Left lung (tissue), 10 donors: ENCODE data around the gene EHD3. TPM values are rescaled to one million over a fixed set of nuclear protein-coding genes. Genes with fewer than 3 reads are reported as not detected.

Experiments
- ATAC-seq: fragments of 200-7000 bp; cut with Tn5 transposase; one replicate; pipeline ENCODE4 v1.9.1; 2020; ENCODE audit warnings: moderate library complexity
- DNase-seq, 4 donors: peaks; one replicate each; pipeline ENCODE4 v3.0.0-alpha.2; 2013 to 2020
- H3K27ac ChIP-seq, 2 donors: fragments of 200-600 bp; sonication (generic) in 1 of 2; one replicate each; pipeline versions ENCODE4 v1.5.0 to v1.8.0; 2020 to 2021
- H3K27me3 ChIP-seq, 2 donors: fragments of 200-600 bp; sonication (generic) in 1 of 2; one replicate each; pipeline versions ENCODE4 v1.5.0 to v1.8.0; 2020 to 2021
- H3K36me3 ChIP-seq, 2 donors: fragments of 200-600 bp; sonication (generic) in 1 of 2; one replicate each; pipeline versions ENCODE4 v1.5.0 to v1.8.0; 2020 to 2021
- H3K4me1 ChIP-seq, 2 donors: fragments of 200-600 bp; one replicate each; pipeline ENCODE4 v1.8.0; 2021
- H3K4me3 ChIP-seq, 2 donors: fragments of 200-600 bp; sonication (generic) in 1 of 2; one replicate each; pipeline versions ENCODE4 v1.5.0 to v1.8.0; 2020 to 2021; ENCODE audit warnings: mild to moderate bottlenecking in 1 of 2
- H3K9me3 ChIP-seq, 2 donors: fragments of 200-600 bp; sonication (generic) in 1 of 2; one replicate each; pipeline versions ENCODE4 v1.5.0 to v1.8.0; 2020 to 2021
- intact Hi-C, 2 donors: fragments of 100-400 bp; cut with DNase I; formaldehyde crosslinking; loops; one replicate each; pipeline versions ENCODE4 v1.11.2 to v1.14.2; 2022
- polyA plus RNA-seq, 6 donors: library from polyadenylated mRNA; unstranded; fragments of 120-200 nt; gene quantifications; one replicate each; pipeline ENCODE4 v1.2.1, GENCODE V29; 2013; ENCODE audit not compliant: insufficient read length in 6 of 6
- total RNA-seq, 2 donors: library from RNA; stranded (reverse); fragmentation: NEBNext Ultra II Directional; extraction: Animal tissue kit (Norgen Biotek cat#: 25700); gene quantifications; one replicate each; pipeline ENCODE4 v1.2.1, GENCODE V29; 2021
- TF ChIP-seq, protein P1 (sequence below), 2 donors: fragments of 200-600 bp; sonication (generic) in 1 of 2; IDR thresholded peaks; one replicate each; pipeline versions ENCODE4 v1.5.0 to v1.8.0; 2021; ENCODE audit warnings: antibody characterized with exemption in 2 of 2
- donor health status: DM: no; HTN: yes; CAD: no.
- donor health status: DM: no; HTN: no; CAD: no.

EHD3 gene
- total and polyA plus RNA-seq, 8 donors: 6.8 to 12.1 (median 8.9) TPM

GRCh38 chr2:31266804-31267203 is 32.9 kb downstream of the EHD3 start:
- Histone ChIP-seq H3K36me3 (no peaks in the 10 kb centered on the region), H3K27ac (no peak overlapping the region), H3K4me1 (no peaks in the 10 kb centered on the region), H3K9me3 (no peaks in the 10 kb centered on the region), H3K27me3 (no peaks in the 10 kb centered on the region), H3K4me3 (no peak overlapping the region)
- intact Hi-C loops: no loop called here
- TF ChIP-seq, protein P1, sequence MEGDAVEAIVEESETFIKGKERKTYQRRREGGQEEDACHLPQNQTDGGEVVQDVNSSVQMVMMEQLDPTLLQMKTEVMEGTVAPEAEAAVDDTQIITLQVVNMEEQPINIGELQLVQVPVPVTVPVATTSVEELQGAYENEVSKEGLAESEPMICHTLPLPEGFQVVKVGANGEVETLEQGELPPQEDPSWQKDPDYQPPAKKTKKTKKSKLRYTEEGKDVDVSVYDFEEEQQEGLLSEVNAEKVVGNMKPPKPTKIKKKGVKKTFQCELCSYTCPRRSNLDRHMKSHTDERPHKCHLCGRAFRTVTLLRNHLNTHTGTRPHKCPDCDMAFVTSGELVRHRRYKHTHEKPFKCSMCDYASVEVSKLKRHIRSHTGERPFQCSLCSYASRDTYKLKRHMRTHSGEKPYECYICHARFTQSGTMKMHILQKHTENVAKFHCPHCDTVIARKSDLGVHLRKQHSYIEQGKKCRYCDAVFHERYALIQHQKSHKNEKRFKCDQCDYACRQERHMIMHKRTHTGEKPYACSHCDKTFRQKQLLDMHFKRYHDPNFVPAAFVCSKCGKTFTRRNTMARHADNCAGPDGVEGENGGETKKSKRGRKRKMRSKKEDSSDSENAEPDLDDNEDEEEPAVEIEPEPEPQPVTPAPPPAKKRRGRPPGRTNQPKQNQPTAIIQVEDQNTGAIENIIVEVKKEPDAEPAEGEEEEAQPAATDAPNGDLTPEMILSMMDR (IDR thresholded peaks at IDR 0.05): no peak
- no peak for DNase-seq
- no peak for ATAC-seq

DNA sequence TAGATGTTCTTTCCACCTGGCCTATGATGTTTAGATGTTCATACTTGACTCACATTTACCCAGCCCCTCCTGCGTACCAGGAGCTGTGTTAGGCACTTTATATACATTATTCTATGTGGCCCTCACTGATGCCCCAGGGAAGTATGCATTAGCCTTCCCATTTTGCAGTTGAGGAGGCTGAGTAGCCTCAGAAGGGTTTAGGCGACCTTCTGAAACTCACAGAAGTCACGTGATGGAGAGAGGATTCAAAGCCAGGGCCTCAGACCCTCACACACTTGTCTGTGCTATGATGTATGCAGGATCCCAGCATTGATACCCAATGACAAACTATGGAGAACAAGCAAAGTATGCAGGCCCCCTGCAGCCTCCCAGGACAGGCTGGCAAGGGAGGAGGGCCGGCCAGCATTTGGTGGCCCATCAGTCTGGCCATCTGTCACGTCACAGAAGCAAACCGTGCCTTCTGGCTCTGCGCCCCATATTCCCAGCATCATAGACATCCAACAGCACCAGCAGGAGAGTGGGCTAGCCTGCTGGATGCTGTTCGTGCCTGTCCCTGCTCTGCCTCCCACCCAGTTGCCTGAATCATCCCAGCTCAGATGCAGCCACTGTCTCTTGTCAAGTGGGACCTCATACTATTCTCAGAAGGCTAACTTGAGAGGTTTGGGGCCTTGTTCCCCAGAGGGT is 33.6 kb downstream of the EHD3 start:
- Histone ChIP-seq H3K4me3 (no peak overlapping the region), H3K36me3 (no peaks in the 10 kb centered on the region), H3K9me3 (no peaks in the 10 kb centered on the region), H3K27ac (no peak overlapping the region), H3K27me3 (no peaks in the 10 kb centered on the region), H3K4me1 (no peaks in the 10 kb centered on the region)
- intact Hi-C loops: no loop called here
- DNase-seq (no peak), ATAC-seq (no peak)
- TF ChIP-seq, protein P1 (IDR thresholded peaks at IDR 0.05): no peak

DNA sequence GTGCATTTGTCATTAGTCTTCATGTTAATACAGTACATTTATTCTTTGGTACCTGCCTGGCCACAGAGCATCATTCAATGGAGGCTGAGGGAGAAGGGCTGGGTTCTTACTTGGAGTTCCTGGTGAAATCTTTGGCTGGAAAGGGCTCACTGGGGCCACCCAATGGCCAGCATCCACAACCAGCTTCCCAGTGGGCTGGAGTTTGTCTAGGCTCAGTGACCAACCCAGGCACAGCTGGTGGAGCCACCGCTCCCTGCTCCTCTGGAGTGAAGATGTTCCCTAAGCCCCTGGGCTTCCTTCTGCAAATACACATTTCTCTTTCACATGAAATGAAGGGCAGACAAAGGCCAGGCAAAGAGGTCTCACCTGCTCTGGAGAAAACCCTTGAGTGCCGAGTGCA is 34.4 kb downstream of the EHD3 start:
- DNase-seq (no peak), ATAC-seq (no peak)
- Histone ChIP-seq H3K27ac (no peak overlapping the region), H3K36me3 (no peaks in the 10 kb centered on the region), H3K4me3 (no peak overlapping the region), H3K9me3 (no peaks in the 10 kb centered on the region), H3K27me3 (no peaks in the 10 kb centered on the region), H3K4me1 (no peaks in the 10 kb centered on the region)
- intact Hi-C loops: no loop called here
- TF ChIP-seq, protein P1 (IDR thresholded peaks at IDR 0.05): no peak

DNA sequence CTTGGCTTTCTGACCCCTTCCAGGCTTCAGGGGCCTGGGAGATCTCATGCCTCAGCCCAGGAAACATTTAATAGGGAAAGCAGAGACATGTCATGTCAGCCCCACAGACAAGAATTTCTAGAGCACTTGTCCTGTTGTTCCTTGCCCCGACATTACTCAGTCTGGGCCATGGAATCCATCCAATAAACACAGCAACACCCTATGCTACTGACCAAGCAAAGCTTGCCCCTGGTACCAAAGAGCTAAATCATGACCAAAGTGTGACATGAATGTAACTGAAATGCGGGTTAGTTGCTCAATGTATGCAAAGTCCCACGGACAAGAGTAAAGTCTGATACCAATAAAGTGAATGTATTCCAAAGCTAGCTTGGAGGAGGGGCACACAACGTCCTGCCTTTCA is 35.1 kb downstream of the EHD3 start:
- no peak for DNase-seq
- TF ChIP-seq, protein P1 (IDR thresholded peaks at IDR 0.05): no peak
- H3K9me3 ChIP-seq: no peaks in the 10 kb centered on the region
- no peaks in the 10 kb centered on the region for H3K36me3 ChIP-seq
- H3K4me3 ChIP-seq: no peak overlapping the region
- no peak overlapping the region for H3K27ac ChIP-seq
- H3K27me3 ChIP-seq: no peaks in the 10 kb centered on the region
- intact Hi-C loops: no loop called here
- no peaks in the 10 kb centered on the region for H3K4me1 ChIP-seq
- ATAC-seq: peak; percentile 39

- Histone ChIP-seq H3K27me3 (no peaks in the 10 kb centered on the region), H3K4me3 (no peak overlapping the region), H3K36me3 (no peaks in the 10 kb centered on the region), H3K9me3 (no peaks in the 10 kb centered on the region), H3K4me1 (no peaks in the 10 kb centered on the region), H3K27ac (no peak overlapping the region)
- intact Hi-C loops: no loop called here
- DNase-seq: no peak
- no peak for ATAC-seq
- TF ChIP-seq, protein P1 (IDR thresholded peaks at IDR 0.05): no peak
Measured at GRCh38 chr2:31270131-31270530, 36.2 kb downstream of the EHD3 start.
